Stromal cell of bone marrow (primary cell): ENCODE measurements around the gene MS4A7.
"Not testable (repeated sequence)": the region's sequence is repeated elsewhere in the genome, so short reads cannot be mapped to it uniquely, and the experiment has no call there.

Experiments
- DNase-seq: peaks from one replicate; pipeline ENCODE4 v3.0.0-alpha.2; 2012; ENCODE audit warnings: low read depth

Gene MS4A7

GRCh38 chr11:60378354-60378753 is at the start of gene MS4A7:
TSS of gene MS4A7 (plus strand) at chr11:60378532. CDS start at chr11:60383142, 4,610 bp downstream.
- DNase-seq: no peak

- no peak for DNase-seq
Measured at GRCh38 chr11:60332846-60333245, 45.5 kb upstream of the MS4A7 start.

GRCh38 chr11:60334005-60334620 is 44.2 kb upstream of the MS4A7 start:
- DNase-seq: peak; percentile 8

GRCh38 chr11:60336767-60337391 is 41.5 kb upstream of the MS4A7 start:
- no peak for DNase-seq

- no peak for DNase-seq
Measured at GRCh38 chr11:60338053-60338452, 40.3 kb upstream of the MS4A7 start.

GRCh38 chr11:60339356-60339755 is 39.0 kb upstream of the MS4A7 start:
- no peak for DNase-seq

- DNase-seq: no peak
Measured at GRCh38 chr11:60343094-60343704, 35.1 kb upstream of the MS4A7 start.

GRCh38 chr11:60344146-60344545 is 34.2 kb upstream of the MS4A7 start:
- no peak for DNase-seq

GRCh38 chr11:60345489-60345888 is 32.8 kb upstream of the MS4A7 start:
- no peak for DNase-seq

GRCh38 chr11:60347084-60347797 is 31.1 kb upstream of the MS4A7 start:
- no peak for DNase-seq

GRCh38 chr11:60348116-60348515 is 30.2 kb upstream of the MS4A7 start:
- no peak for DNase-seq

- no peak for DNase-seq
Measured at GRCh38 chr11:60349990-60350389, 28.3 kb upstream of the MS4A7 start.

- no peak for DNase-seq
Measured at GRCh38 chr11:60357771-60358170, 20.6 kb upstream of the MS4A7 start.

- no peak for DNase-seq
Measured at GRCh38 chr11:60360621-60361020, 17.7 kb upstream of the MS4A7 start.

- no peak for DNase-seq
Measured at GRCh38 chr11:60362241-60362640, 16.1 kb upstream of the MS4A7 start.

GRCh38 chr11:60363542-60364470 is 14.5 kb upstream of the MS4A7 start:
- DNase-seq: peak; percentile 23

GRCh38 chr11:60366262-60366904 is 11.9 kb upstream of the MS4A7 start:
- not testable (repeated sequence) for DNase-seq

GRCh38 chr11:60367009-60367408 is 11.3 kb upstream of the MS4A7 start:
- no peak for DNase-seq

- DNase-seq: no peak
Measured at GRCh38 chr11:60367896-60368295, 10.4 kb upstream of the MS4A7 start.

GRCh38 chr11:60370252-60370810 is 8.0 kb upstream of the MS4A7 start:
- no peak for DNase-seq

GRCh38 chr11:60370811-60371298 is 7.5 kb upstream of the MS4A7 start:
- no peak for DNase-seq
